ENCODE results near the gene RIT1. TPM values are rescaled to one million over a fixed set of nuclear protein-coding genes. Genes with fewer than 3 reads are reported as not detected.
A peak's percentile ranks its signal among the peaks of the same experiment; 100 is the strongest.

Gene RIT1
- total RNA-seq, 6 donors from 2014 or later = 26.3 to 67.1 (median 45.1) TPM

DNA sequence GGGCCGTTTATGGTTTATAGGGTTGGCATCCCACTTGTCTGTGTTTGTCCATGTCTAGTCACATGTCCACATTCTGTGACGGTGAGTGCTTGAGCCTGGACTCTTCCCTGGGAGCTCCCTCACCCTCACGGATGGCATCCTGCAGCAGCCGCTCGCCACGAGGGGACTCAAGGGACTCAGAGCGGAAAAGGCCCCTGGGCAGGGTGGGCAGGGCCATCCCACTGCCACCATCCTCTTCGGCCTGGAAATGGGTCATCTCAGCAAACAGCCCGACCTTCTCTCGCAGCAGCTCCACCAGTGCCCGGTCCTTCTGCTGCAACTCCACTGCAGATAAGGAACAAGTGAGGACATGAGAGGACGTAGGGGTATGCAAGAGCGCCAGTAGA is 41.3 kb upstream of the RIT1 start:
- peaks cover 81 to 100% (median 94%) of the 10 kb centered on the region in 4 donors for H3K36me3 ChIP-seq
- no peak for DNase-seq
- peak overlapping the region in 2 of 4 donors; percentile 30 to 50 for H3K27ac ChIP-seq
- H3K27me3 ChIP-seq = no peaks in the 10 kb centered on the region
- no peaks in the 10 kb centered on the region for H3K4me1 ChIP-seq
- no peak overlapping the region for H3K4me3 ChIP-seq
- H3K9me3 ChIP-seq = no peaks in the 10 kb centered on the region
- no peak for TF ChIP-seq POLR2AphosphoS5 (IDR thresholded peaks at IDR 0.05)
- WGBS, 2 donors = 77 to 84% methylated on average over 5 to 13 of the region's 13 CpGs
- ATAC-seq (ENCODE audit: low FRiP score in 2 of 2) = no peak

DNA sequence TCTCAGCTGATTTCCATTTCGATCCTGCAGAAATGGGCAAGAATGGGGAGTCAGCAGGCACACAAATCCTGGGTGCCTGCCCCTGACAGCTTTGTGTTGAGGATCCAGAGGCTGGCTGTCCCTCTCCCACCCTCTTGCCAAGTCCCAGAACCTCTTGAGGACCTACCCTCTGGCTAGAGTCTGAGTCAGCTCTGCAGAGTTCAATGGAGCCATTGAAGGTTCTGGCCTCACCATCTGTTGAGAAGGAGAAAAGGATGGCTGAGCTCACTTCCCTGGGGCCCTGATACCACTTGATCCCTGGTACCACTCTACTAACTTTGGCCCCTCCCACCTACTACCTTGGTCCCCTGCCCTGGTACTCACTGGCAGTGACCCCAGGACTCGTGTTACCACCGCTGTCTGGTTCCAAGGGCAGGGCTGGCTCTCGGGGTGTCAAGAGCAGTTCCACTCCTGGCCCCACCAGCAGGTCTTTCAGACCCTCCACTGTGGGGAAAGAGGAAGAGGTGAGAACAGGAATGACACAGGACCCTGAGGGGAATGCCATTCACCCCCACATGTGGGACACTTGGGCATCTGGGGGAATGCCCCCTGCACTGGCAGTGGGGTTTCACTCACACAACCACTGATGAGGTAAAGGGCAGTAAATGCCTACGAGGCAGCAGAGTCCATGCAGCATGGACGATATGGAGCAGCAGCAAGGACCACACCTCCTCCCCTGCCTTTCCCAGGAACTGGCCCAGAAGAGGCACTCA is 40.8 kb upstream of the RIT1 start:
- H3K36me3 ChIP-seq = peaks cover 81 to 100% (median 94%) of the 10 kb centered on the region in 4 donors
- DNase-seq (no peak), ATAC-seq (ENCODE audit: low FRiP score in 2 of 2) (no peak)
- peaks cover 0 to 4% (median under 1%) of the 10 kb centered on the region in 4 donors for H3K4me1 ChIP-seq
- no peak overlapping the region for H3K4me3 ChIP-seq
- H3K27me3 ChIP-seq = no peaks in the 10 kb centered on the region
- H3K9me3 ChIP-seq = no peaks in the 10 kb centered on the region
- TF ChIP-seq, protein P1, sequence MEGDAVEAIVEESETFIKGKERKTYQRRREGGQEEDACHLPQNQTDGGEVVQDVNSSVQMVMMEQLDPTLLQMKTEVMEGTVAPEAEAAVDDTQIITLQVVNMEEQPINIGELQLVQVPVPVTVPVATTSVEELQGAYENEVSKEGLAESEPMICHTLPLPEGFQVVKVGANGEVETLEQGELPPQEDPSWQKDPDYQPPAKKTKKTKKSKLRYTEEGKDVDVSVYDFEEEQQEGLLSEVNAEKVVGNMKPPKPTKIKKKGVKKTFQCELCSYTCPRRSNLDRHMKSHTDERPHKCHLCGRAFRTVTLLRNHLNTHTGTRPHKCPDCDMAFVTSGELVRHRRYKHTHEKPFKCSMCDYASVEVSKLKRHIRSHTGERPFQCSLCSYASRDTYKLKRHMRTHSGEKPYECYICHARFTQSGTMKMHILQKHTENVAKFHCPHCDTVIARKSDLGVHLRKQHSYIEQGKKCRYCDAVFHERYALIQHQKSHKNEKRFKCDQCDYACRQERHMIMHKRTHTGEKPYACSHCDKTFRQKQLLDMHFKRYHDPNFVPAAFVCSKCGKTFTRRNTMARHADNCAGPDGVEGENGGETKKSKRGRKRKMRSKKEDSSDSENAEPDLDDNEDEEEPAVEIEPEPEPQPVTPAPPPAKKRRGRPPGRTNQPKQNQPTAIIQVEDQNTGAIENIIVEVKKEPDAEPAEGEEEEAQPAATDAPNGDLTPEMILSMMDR (IDR thresholded peaks at IDR 0.05) = no peak
- TF ChIP-seq EP300 (IDR thresholded peaks at IDR 0.05) (no peak), POLR2A (IDR thresholded peaks at IDR 0.05) (no peak), POLR2AphosphoS5 (IDR thresholded peaks at IDR 0.05) (no peak)
- WGBS, 2 donors = 85 to 94% methylated on average over 4 to 6 of the region's 6 CpGs
- H3K27ac ChIP-seq = peak overlapping the region in 2 of 4 donors; percentile 30 to 50

DNA sequence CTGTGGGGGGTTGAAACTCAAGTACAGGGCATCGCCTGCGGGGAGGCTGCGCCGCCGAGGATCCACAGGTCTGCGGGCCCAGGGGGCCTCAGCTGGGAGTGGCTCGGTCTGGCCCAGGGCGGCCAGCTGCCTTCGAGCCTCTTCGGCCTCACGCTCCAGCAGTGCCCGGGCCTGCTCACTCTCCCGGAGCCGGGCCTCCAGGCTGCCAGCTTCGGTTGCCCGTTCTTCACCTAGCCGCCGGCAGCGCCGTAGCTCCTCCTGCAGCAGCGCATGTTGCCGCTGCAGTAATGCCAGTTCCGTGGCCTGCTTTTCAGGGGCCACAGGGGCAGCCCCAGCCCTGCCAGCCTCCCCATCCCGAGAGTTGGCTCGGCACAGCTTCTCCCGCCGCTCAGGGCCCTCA is 39.7 kb upstream of the RIT1 start:
- 93 to 94% methylated on average over 7 to 13 of the region's 27 CpGs for WGBS, 2 donors
- Histone ChIP-seq H3K9me3 (no peaks in the 10 kb centered on the region), H3K27me3 (no peaks in the 10 kb centered on the region), H3K36me3 (peaks cover 80 to 100% (median 87%) of the 10 kb centered on the region in 4 donors), H3K4me3 (no peak overlapping the region), H3K4me1 (peaks cover 7 to 15% (median 11%) of the 10 kb centered on the region in 4 donors), H3K27ac (no peak overlapping the region)
- no peak for TF ChIP-seq POLR2A (IDR thresholded peaks at IDR 0.05)
- no peak for TF ChIP-seq POLR2AphosphoS5 (IDR thresholded peaks at IDR 0.05)
- TF ChIP-seq, protein P1 (IDR thresholded peaks at IDR 0.05) = no peak
- no peak for TF ChIP-seq EP300 (IDR thresholded peaks at IDR 0.05)
- DNase-seq = peak in 1 of 2 donors; percentile 79
- ATAC-seq (ENCODE audit: low FRiP score in 2 of 2) = no peak

DNA sequence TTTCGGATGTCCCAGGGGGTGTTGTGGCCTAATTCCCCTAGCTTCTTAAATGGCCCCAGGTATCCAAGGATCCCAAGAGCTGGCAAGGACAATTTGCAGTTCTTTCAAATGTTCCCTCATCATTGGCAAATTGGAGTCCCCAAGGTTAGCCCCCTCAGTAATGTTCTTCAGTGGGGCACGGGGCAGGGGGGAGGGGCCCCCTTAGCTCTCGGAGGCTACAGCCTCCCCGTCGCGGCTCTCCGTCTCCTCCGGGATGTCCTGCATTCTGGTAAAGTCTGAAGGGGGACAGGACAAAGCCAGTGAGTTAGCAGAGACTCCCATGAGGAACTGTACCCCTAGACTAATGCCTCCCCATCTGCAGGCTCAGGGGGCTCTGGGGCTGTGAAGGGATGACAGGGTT is 36.6 kb upstream of the RIT1 start:
- WGBS, 2 donors = 89 to 96% methylated on average over 6 to 8 of the region's 8 CpGs

DNA sequence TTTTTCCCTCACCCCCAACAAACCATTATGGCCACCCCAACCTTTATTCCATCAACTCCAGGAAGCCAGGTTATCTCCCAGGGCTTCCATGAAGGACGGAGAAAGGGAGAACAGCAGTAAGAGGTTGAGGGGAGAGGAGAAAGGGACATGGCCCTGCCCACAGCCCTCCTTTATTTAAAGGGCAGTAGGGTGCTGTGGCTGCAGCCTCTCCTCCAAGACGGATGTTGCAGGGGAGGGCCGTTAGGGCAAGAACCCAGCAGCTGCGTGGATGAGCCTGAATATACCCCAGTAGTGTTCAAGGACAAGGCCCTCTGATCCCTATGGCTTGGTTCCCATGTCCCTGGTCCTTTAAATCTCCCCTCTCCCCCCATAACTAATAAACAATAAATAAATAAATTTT is 36.1 kb upstream of the RIT1 start:
- Histone ChIP-seq H3K27me3 (no peaks in the 10 kb centered on the region), H3K4me3 (no peak overlapping the region), H3K27ac (peak overlapping the region in 2 of 4 donors; percentile 22 to 24), H3K4me1 (peaks cover 35 to 42% (median 39%) of the 10 kb centered on the region in 4 donors), H3K36me3 (peaks cover 52 to 67% (median 58%) of the 10 kb centered on the region in 4 donors), H3K9me3 (no peaks in the 10 kb centered on the region)
- no peak for ATAC-seq (ENCODE audit: low FRiP score in 2 of 2)
- TF ChIP-seq, protein P1 (IDR thresholded peaks at IDR 0.05) = no peak
- TF ChIP-seq POLR2AphosphoS5 (IDR thresholded peaks at IDR 0.05) = no peak
- no peak for TF ChIP-seq POLR2A (IDR thresholded peaks at IDR 0.05)
- TF ChIP-seq EP300 (IDR thresholded peaks at IDR 0.05) = no peak
- DNase-seq = no peak
- WGBS, 2 donors = 79 to 84% methylated on average over 4 of the region's 4 CpGs

More for the DNA sequence above, 36.6 kb upstream of the RIT1 start:
- H3K36me3 ChIP-seq = peaks cover 57 to 72% (median 63%) of the 10 kb centered on the region in 4 donors
- peaks cover 31 to 37% (median 35%) of the 10 kb centered on the region in 4 donors for H3K4me1 ChIP-seq
- TF ChIP-seq POLR2A (IDR thresholded peaks at IDR 0.05) = no peak
- TF ChIP-seq POLR2AphosphoS5 (IDR thresholded peaks at IDR 0.05) = no peak
- TF ChIP-seq, protein P1 (IDR thresholded peaks at IDR 0.05) = no peak
- no peak for TF ChIP-seq EP300 (IDR thresholded peaks at IDR 0.05)
- no peak overlapping the region for H3K4me3 ChIP-seq
- no peaks in the 10 kb centered on the region for H3K9me3 ChIP-seq
- no peaks in the 10 kb centered on the region for H3K27me3 ChIP-seq
- ATAC-seq (ENCODE audit: low FRiP score in 2 of 2) = no peak
- DNase-seq = no peak
- peak overlapping the region in 1 of 4 donors; percentile 24 for H3K27ac ChIP-seq
